ENCODE measurements around the gene LEKR1. TPM values are rescaled to one million over a fixed set of nuclear protein-coding genes. Genes with fewer than 3 reads are reported as not detected.
"Not testable (repeated sequence)": the region's sequence is repeated elsewhere in the genome, so short reads cannot be mapped to it uniquely, and the experiment has no call there.

The LEKR1 gene
- total RNA-seq, 1 donor from 2014 or later = 0.57 TPM

DNA sequence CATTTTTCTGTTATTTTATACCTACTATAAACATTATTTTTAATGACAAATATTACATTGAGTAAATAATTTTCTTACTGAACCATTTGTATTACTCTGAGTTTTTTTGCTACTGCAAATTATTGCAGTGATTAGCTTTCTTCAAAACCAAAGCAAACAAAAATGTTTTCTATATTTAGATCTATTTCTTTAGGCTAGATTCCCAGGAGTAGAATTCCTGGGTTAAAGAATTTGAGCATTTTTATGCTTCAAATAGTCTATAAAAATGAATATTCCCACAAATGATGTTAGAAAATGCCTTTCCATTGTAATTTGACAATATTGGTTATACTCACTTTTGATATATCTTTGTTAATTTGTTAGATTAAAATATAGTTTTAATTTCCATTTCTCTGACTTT, 76.8 kb downstream of the LEKR1 start:
- Mint-ChIP-seq H3K4me1 (ENCODE audit: low read depth) (no peaks in the 10 kb centered on the region), H3K4me3 (no peak overlapping the region)

GRCh38 chr3:156906275-156906674, 80.1 kb downstream of the LEKR1 start:
- no peaks in the 10 kb centered on the region for H3K36me3 Mint-ChIP-seq (ENCODE audit: low read depth)
- H3K9me3 Mint-ChIP-seq = no peaks in the 10 kb centered on the region
- intact Hi-C loops (cut with micrococcal nuclease) = loop anchor here (5.0 kb wide), 1 partner anchor 1484 kb away; no protein-coding TSS in a partner anchor
- H3K27ac Mint-ChIP-seq = no peak overlapping the region
- H3K27me3 Mint-ChIP-seq (ENCODE audit: insufficient read depth) = peaks cover 18% of the 10 kb centered on the region
- no peak for DNase-seq (ENCODE audit: low spot score)
- H3K4me3 Mint-ChIP-seq = no peak overlapping the region
- H3K4me1 Mint-ChIP-seq (ENCODE audit: low read depth) = no peaks in the 10 kb centered on the region

More for the DNA sequence above, 76.8 kb downstream of the LEKR1 start:
- intact Hi-C loops (cut with micrococcal nuclease) = no loop called here
- no peak overlapping the region for H3K27ac Mint-ChIP-seq
- DNase-seq (ENCODE audit: low spot score) = no peak
- no peaks in the 10 kb centered on the region for H3K9me3 Mint-ChIP-seq
- H3K36me3 Mint-ChIP-seq (ENCODE audit: low read depth) = no peaks in the 10 kb centered on the region
- peaks cover 12% of the 10 kb centered on the region for H3K27me3 Mint-ChIP-seq (ENCODE audit: insufficient read depth)

DNA sequence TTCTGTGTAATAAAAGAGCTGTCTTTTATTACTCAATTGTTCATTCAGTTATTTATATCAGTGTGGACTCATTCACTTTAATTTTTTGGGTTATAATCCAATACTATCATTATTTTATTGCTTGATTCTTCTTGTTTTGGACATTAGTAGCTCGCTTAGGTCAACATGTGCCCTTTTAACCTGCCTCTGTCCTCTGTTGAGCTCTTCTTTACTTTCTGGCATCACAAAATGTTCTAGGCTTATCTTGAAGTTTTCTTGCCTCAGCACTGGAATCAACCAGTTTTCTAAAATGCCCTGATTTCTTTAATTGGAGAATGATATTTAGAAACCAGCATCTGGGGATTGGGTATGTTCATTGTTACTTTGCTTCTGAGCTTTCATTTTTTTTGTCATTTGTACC, 82.2 kb downstream of the LEKR1 start:
- intact Hi-C loops (cut with micrococcal nuclease) = loop anchor here (5.0 kb wide), 1 partner anchor 1486 kb away; no protein-coding TSS in a partner anchor
- DNase-seq (ENCODE audit: low spot score) = no peak
- H3K9me3 Mint-ChIP-seq = no peaks in the 10 kb centered on the region
- no peaks in the 10 kb centered on the region for H3K4me1 Mint-ChIP-seq (ENCODE audit: low read depth)
- peaks cover 28% of the 10 kb centered on the region for H3K27me3 Mint-ChIP-seq (ENCODE audit: insufficient read depth)
- H3K27ac Mint-ChIP-seq = no peak overlapping the region
- H3K36me3 Mint-ChIP-seq (ENCODE audit: low read depth) = no peaks in the 10 kb centered on the region
- H3K4me3 Mint-ChIP-seq = no peak overlapping the region

DNA sequence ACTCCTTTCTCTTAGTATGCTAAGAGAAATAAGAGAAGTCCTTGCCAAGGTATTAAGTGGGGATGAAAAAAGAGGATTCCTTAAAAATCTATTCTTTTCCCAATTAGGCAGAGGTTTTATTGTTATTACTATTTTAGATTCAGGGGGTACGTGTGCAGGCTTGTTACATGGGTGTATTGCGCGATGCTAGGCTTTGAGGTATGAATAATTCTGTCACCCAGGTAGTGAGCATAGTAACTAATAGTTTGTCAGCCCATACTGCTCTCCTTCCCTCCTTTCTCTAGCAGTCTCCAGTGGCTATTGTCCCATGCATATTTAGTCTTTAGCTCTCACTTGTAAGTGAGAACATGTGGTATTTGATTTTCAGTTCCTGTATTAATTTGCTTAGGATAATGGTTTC, 83.9 kb downstream of the LEKR1 start:
- Mint-ChIP-seq H3K4me3 (no peak overlapping the region), H3K27ac (no peak overlapping the region), H3K4me1 (ENCODE audit: low read depth) (no peaks in the 10 kb centered on the region), H3K36me3 (ENCODE audit: low read depth) (no peaks in the 10 kb centered on the region), H3K9me3 (peaks cover 9% of the 10 kb centered on the region), H3K27me3 (ENCODE audit: insufficient read depth) (peaks cover 23% of the 10 kb centered on the region)
- DNase-seq (ENCODE audit: low spot score) = no peak
- intact Hi-C loops (cut with micrococcal nuclease) = no loop called here

DNA sequence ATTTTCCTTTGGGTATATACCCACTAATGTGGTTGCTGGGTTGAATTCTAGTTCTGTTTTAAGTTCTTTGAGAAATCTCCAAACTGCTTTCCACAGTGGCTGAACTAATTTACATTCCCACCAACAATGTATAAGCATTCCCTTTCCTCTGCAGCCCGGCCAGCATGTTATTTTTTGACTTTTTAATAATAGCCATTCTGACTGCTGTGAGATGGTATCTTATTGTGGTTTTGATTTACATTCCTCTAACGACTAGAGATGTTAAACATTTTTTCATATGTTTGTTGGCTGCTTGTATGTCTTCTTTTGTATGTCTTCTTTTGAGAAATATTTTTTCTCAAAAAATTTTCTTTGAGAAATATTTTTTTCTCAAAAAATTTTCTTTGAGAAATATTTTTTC, 84.7 kb downstream of the LEKR1 start:
- H3K36me3 Mint-ChIP-seq (ENCODE audit: low read depth); intact Hi-C loops (cut with micrococcal nuclease); H3K4me3 Mint-ChIP-seq; DNase-seq (ENCODE audit: low spot score); H3K4me1 Mint-ChIP-seq (ENCODE audit: low read depth); H3K27ac Mint-ChIP-seq; H3K9me3 Mint-ChIP-seq: not testable (repeated sequence)
- H3K27me3 Mint-ChIP-seq (ENCODE audit: insufficient read depth) = peaks cover 21% of the 10 kb centered on the region

- intact Hi-C loops (cut with micrococcal nuclease); DNase-seq (ENCODE audit: low spot score); H3K4me1 Mint-ChIP-seq (ENCODE audit: low read depth); H3K36me3 Mint-ChIP-seq (ENCODE audit: low read depth); H3K27ac Mint-ChIP-seq; H3K9me3 Mint-ChIP-seq; H3K4me3 Mint-ChIP-seq: not testable (repeated sequence)
- H3K27me3 Mint-ChIP-seq (ENCODE audit: insufficient read depth) = peaks cover 14% of the 10 kb centered on the region
Observed at GRCh38 chr3:156914300-156914699, 88.1 kb downstream of the LEKR1 start.

DNA sequence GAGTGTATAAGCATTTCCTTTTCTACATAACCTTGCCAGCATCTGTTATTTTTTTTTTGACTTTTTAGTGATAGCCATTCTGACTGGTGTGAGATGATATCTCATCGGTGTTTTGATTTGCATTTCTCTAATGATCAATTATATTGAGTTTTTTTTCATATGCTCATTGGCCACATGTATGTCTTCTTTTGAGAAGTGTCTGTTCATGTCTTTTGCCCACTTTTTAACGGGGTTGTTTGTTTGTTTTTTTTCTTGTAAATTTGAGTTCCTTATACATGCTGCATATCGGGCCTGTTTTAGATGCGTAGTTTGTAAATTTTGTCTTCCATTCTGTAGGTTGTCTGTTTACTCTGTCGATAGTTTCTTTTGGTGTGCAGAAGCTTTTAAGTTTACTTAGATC, 89.2 kb downstream of the LEKR1 start:
- Mint-ChIP-seq H3K36me3 (ENCODE audit: low read depth) (no peaks in the 10 kb centered on the region), H3K4me1 (ENCODE audit: low read depth) (no peaks in the 10 kb centered on the region), H3K4me3 (no peak overlapping the region), H3K27me3 (ENCODE audit: insufficient read depth) (peaks cover 12% of the 10 kb centered on the region), H3K9me3 (peaks cover 10% of the 10 kb centered on the region), H3K27ac (no peak overlapping the region)
- DNase-seq (ENCODE audit: low spot score) = no peak
- intact Hi-C loops (cut with micrococcal nuclease) = no loop called here

GRCh38 chr3:156918746-156919145, 92.6 kb downstream of the LEKR1 start:
- Mint-ChIP-seq H3K4me3 (no peak overlapping the region), H3K27me3 (ENCODE audit: insufficient read depth) (peaks cover 9% of the 10 kb centered on the region), H3K9me3 (peaks cover 10% of the 10 kb centered on the region), H3K4me1 (ENCODE audit: low read depth) (no peaks in the 10 kb centered on the region), H3K27ac (no peak overlapping the region), H3K36me3 (ENCODE audit: low read depth) (no peaks in the 10 kb centered on the region)
- no peak for DNase-seq (ENCODE audit: low spot score)
- intact Hi-C loops (cut with micrococcal nuclease) = no loop called here

GRCh38 chr3:156919818-156920217, 93.7 kb downstream of the LEKR1 start:
- Mint-ChIP-seq H3K4me1 (ENCODE audit: low read depth) (no peaks in the 10 kb centered on the region), H3K27me3 (ENCODE audit: insufficient read depth) (peaks cover 12% of the 10 kb centered on the region), H3K9me3 (peaks cover 3% of the 10 kb centered on the region), H3K4me3 (no peak overlapping the region), H3K27ac (no peak overlapping the region), H3K36me3 (ENCODE audit: low read depth) (no peaks in the 10 kb centered on the region)
- no peak for DNase-seq (ENCODE audit: low spot score)
- intact Hi-C loops (cut with micrococcal nuclease) = no loop called here

GRCh38 chr3:156920399-156920798, 94.2 kb downstream of the LEKR1 start:
- intact Hi-C loops (cut with micrococcal nuclease) = no loop called here
- Mint-ChIP-seq H3K9me3 (no peaks in the 10 kb centered on the region), H3K27ac (no peak overlapping the region), H3K27me3 (ENCODE audit: insufficient read depth) (peaks cover 12% of the 10 kb centered on the region), H3K4me3 (no peak overlapping the region), H3K36me3 (ENCODE audit: low read depth) (no peaks in the 10 kb centered on the region), H3K4me1 (ENCODE audit: low read depth) (no peaks in the 10 kb centered on the region)
- no peak for DNase-seq (ENCODE audit: low spot score)

GRCh38 chr3:156923349-156923748, 97.2 kb downstream of the LEKR1 start:
- peaks cover 7% of the 10 kb centered on the region for H3K9me3 Mint-ChIP-seq
- peaks cover 2% of the 10 kb centered on the region for H3K36me3 Mint-ChIP-seq (ENCODE audit: low read depth)
- DNase-seq (ENCODE audit: low spot score) = no peak
- intact Hi-C loops (cut with micrococcal nuclease) = no loop called here
- peaks cover 12% of the 10 kb centered on the region for H3K27me3 Mint-ChIP-seq (ENCODE audit: insufficient read depth)
- no peak overlapping the region for H3K27ac Mint-ChIP-seq
- H3K4me1 Mint-ChIP-seq (ENCODE audit: low read depth) = no peaks in the 10 kb centered on the region
- no peak overlapping the region for H3K4me3 Mint-ChIP-seq

DNA sequence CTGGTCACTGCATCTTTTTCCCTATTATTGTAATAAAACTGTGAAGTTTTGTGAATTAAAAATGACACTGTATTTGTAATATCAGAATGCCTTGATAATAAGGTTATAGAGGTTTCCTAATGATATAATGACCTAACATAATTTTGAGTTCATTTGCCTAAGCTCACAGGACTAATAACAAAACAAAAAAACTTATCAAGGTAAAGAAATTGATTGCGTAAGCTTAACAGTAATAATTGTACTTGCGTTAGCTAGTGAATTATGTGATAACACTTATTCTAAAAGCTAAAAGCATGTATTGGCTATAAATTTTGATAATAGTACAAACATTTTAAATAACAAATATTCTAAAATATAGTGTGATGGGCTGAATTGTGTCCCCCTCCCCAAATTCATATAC, 112.6 kb downstream of the LEKR1 start:
- no peak overlapping the region for H3K4me3 Mint-ChIP-seq
- DNase-seq (ENCODE audit: low spot score) = no peak
- H3K27me3 Mint-ChIP-seq (ENCODE audit: insufficient read depth) = peaks cover 22% of the 10 kb centered on the region
- H3K36me3 Mint-ChIP-seq (ENCODE audit: low read depth) = no peaks in the 10 kb centered on the region
- no peaks in the 10 kb centered on the region for H3K9me3 Mint-ChIP-seq
- no peak overlapping the region for H3K27ac Mint-ChIP-seq
- H3K4me1 Mint-ChIP-seq (ENCODE audit: low read depth) = no peaks in the 10 kb centered on the region
- intact Hi-C loops (cut with micrococcal nuclease) = no loop called here

DNA sequence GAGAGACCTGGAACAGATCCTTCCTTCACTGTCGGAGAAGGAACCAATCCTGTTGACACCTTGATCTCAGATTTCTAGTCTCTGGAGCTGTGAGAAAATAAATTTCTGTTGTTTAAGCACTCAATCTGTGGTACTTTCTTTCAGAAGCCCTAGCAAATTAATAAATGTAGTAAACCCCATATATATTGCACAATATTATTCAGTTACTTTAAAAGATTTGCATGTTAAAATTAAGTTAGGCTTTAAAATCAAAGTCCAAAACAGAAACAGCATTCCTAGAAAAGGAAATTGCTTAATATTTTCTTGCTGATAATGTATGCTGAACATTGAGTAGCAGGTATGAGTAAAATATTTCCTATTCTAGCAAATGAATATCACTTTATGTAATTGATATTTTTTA, 113.2 kb downstream of the LEKR1 start:
- Mint-ChIP-seq H3K4me3 (no peak overlapping the region), H3K4me1 (ENCODE audit: low read depth) (no peaks in the 10 kb centered on the region), H3K36me3 (ENCODE audit: low read depth) (no peaks in the 10 kb centered on the region), H3K9me3 (no peaks in the 10 kb centered on the region), H3K27me3 (ENCODE audit: insufficient read depth) (peaks cover 21% of the 10 kb centered on the region), H3K27ac (no peak overlapping the region)
- intact Hi-C loops (cut with micrococcal nuclease) = no loop called here
- DNase-seq (ENCODE audit: low spot score) = no peak

DNA sequence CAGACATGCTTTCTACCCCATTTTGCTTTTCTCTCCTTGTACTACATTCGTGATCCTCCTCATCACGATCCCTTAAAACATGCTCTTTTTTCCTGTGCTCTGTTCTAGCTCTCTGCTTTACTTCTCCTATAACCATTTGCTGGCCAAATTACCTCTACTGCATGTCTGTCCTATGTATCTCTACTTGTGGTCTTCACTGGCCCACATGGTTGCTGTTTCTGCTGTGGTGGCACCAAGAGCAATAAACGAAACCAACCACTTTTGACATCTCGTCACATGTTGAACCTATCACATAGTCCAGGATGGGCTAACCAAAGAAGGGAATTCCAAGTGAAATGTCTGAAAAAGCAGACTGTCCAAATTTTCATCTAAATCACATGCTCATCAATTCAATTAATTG, 115.2 kb downstream of the LEKR1 start:
- H3K36me3 Mint-ChIP-seq (ENCODE audit: low read depth) = no peaks in the 10 kb centered on the region
- no peaks in the 10 kb centered on the region for H3K9me3 Mint-ChIP-seq
- H3K27me3 Mint-ChIP-seq (ENCODE audit: insufficient read depth) = peaks cover 27% of the 10 kb centered on the region
- DNase-seq (ENCODE audit: low spot score) = no peak
- H3K27ac Mint-ChIP-seq = no peak overlapping the region
- H3K4me1 Mint-ChIP-seq (ENCODE audit: low read depth) = no peaks in the 10 kb centered on the region
- H3K4me3 Mint-ChIP-seq = no peak overlapping the region
- intact Hi-C loops (cut with micrococcal nuclease) = loop anchor here (10.0 kb wide), 1 partner anchor 193 kb away; no protein-coding TSS in a partner anchor
